Measurements from ENCODE around the gene SLC10A4. TPM values are rescaled to one million over a fixed set of nuclear protein-coding genes. Genes with fewer than 3 reads are reported as not detected.

Gene SLC10A4
- total and polyA plus RNA-seq, 5 donors from 2014 or later = not detected

GRCh38 chr4:48499551-48500066, 16.5 kb downstream of the SLC10A4 start:
- no peak overlapping the region for H3K27ac ChIP-seq (ENCODE audit: insufficient read depth, low read length, poor library complexity, severe bottlenecking)
- no peaks in the 10 kb centered on the region for H3K27me3 Mint-ChIP-seq
- peak overlapping the region in 1 of 3 donors; percentile 39 for H3K27ac Mint-ChIP-seq
- H3K4me1 ChIP-seq (ENCODE audit: control insufficient read depth, insufficient read depth, low read length, poor library complexity, severe bottlenecking) = no peaks in the 10 kb centered on the region
- no peaks in the 10 kb centered on the region for H3K9me3 Mint-ChIP-seq
- H3K4me3 Mint-ChIP-seq = peak overlapping the region in 1 of 4 donors; percentile 10
- H3K4me3 ChIP-seq (ENCODE audit: low read depth, low read length) = peak overlapping the region; percentile 22
- H3K27me3 ChIP-seq (ENCODE audit: control insufficient read depth, insufficient read depth, low read length) = no peaks in the 10 kb centered on the region
- H3K36me3 Mint-ChIP-seq = peaks cover 37% of the 10 kb centered on the region
- no peaks in the 10 kb centered on the region for H3K9me3 ChIP-seq (ENCODE audit: control insufficient read depth in 2 of 2, low read length in 2 of 2)
- H3K4me1 Mint-ChIP-seq = peaks cover 0 to 24% (median 11%) of the 10 kb centered on the region in 4 donors
- DNase-seq = peak in 1 of 3 donors; percentile 45
- ATAC-seq (ENCODE audit: low read depth in 2 of 2) = no peak
- H3K36me3 ChIP-seq (ENCODE audit: control insufficient read depth, insufficient read depth, low read length) = peaks cover 35% of the 10 kb centered on the region

- no peaks in the 10 kb centered on the region for H3K27me3 ChIP-seq (ENCODE audit: control insufficient read depth, insufficient read depth, low read length)
- Mint-ChIP-seq H3K27me3 (no peaks in the 10 kb centered on the region), H3K9me3 (no peaks in the 10 kb centered on the region), H3K4me3 (no peak overlapping the region), H3K4me1 (peaks cover 6 to 24% (median 13%) of the 10 kb centered on the region in 4 donors), H3K27ac (no peak overlapping the region), H3K36me3 (peaks cover 44% of the 10 kb centered on the region)
- H3K4me1 ChIP-seq (ENCODE audit: control insufficient read depth, insufficient read depth, low read length, poor library complexity, severe bottlenecking) = no peaks in the 10 kb centered on the region
- DNase-seq (no peak), ATAC-seq (ENCODE audit: low read depth in 2 of 2) (no peak)
- H3K36me3 ChIP-seq (ENCODE audit: control insufficient read depth, insufficient read depth, low read length) = peaks cover 59% of the 10 kb centered on the region
- H3K4me3 ChIP-seq (ENCODE audit: low read depth, low read length) = no peak overlapping the region
- no peak overlapping the region for H3K27ac ChIP-seq (ENCODE audit: insufficient read depth, low read length, poor library complexity, severe bottlenecking)
- no peaks in the 10 kb centered on the region for H3K9me3 ChIP-seq (ENCODE audit: control insufficient read depth in 2 of 2, low read length in 2 of 2)
Observed at GRCh38 chr4:48503233-48504025, 20.3 kb downstream of the SLC10A4 start.

DNA sequence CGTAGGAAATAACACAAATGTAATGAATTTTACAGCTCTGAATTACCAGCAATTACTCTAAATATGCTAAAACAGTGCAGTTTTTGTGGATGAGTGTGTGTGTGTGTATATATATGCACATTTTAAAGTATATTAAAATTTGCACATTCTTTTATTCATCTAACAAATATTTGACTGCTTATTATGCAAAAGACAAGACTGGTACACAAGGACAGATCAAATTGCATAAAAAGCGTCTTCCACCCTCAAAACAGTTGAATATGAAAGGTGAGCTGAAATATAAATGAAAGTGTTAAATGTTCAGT, 20.8 kb downstream of the SLC10A4 start:
- Mint-ChIP-seq H3K4me3 (no peak overlapping the region), H3K27me3 (no peaks in the 10 kb centered on the region), H3K9me3 (no peaks in the 10 kb centered on the region), H3K4me1 (peaks cover 6 to 22% (median 14%) of the 10 kb centered on the region in 4 donors), H3K27ac (no peak overlapping the region), H3K36me3 (peaks cover 45% of the 10 kb centered on the region)
- H3K4me3 ChIP-seq (ENCODE audit: low read depth, low read length) = no peak overlapping the region
- no peaks in the 10 kb centered on the region for H3K27me3 ChIP-seq (ENCODE audit: control insufficient read depth, insufficient read depth, low read length)
- H3K4me1 ChIP-seq (ENCODE audit: control insufficient read depth, insufficient read depth, low read length, poor library complexity, severe bottlenecking) = no peaks in the 10 kb centered on the region
- DNase-seq = no peak
- H3K36me3 ChIP-seq (ENCODE audit: control insufficient read depth, insufficient read depth, low read length) = peaks cover 59% of the 10 kb centered on the region
- no peak for ATAC-seq (ENCODE audit: low read depth in 2 of 2)
- H3K27ac ChIP-seq (ENCODE audit: insufficient read depth, low read length, poor library complexity, severe bottlenecking) = no peak overlapping the region
- H3K9me3 ChIP-seq (ENCODE audit: control insufficient read depth in 2 of 2, low read length in 2 of 2) = no peaks in the 10 kb centered on the region

DNA sequence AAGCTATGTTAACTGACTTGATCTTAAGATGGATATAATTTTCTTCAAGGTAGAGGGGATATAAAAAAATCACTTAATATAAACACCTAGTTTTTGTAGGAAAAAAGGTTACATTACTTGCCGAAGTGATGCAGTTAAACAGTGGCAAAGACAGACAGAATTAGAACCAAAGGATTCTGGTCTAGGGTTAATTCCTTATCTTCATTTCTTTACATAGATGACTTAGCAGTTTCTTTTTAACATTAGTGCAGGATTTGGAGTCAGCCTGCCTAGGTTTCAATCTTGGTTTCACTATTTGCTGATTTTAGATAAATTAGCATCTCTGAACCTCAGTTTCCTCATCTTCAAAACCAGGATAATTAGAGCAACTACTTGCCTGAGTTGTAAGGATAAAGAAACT, 21.2 kb downstream of the SLC10A4 start:
- peaks cover 59% of the 10 kb centered on the region for H3K36me3 ChIP-seq (ENCODE audit: control insufficient read depth, insufficient read depth, low read length)
- H3K4me1 ChIP-seq (ENCODE audit: control insufficient read depth, insufficient read depth, low read length, poor library complexity, severe bottlenecking) = no peaks in the 10 kb centered on the region
- H3K27ac Mint-ChIP-seq = no peak overlapping the region

DNA sequence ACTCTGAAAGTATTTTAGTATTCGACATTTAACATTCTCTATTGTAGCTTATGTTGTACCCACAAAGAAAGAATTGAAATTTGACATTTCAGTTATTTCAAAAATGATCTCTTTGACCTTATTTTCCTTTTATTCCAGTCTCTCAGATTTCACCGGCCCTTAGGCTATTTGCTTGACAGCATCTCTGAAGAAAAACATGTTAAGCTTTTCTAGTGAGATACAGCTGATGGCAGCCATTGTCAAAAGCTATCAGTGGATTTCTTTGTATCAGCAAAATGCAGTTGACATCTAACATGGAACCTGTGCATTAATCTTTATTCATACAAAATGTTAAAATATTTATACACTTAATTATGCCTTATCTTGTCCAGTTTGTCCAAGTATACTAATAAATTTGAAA, 23.6 kb downstream of the SLC10A4 start:
- Mint-ChIP-seq H3K4me1 (peaks cover 0 to 7% (median 5%) of the 10 kb centered on the region in 4 donors), H3K27ac (no peak overlapping the region)

More for the DNA sequence above, 21.2 kb downstream of the SLC10A4 start:
- no peaks in the 10 kb centered on the region for H3K9me3 Mint-ChIP-seq
- Histone ChIP-seq H3K4me3 (ENCODE audit: low read depth, low read length) (no peak overlapping the region), H3K27me3 (ENCODE audit: control insufficient read depth, insufficient read depth, low read length) (no peaks in the 10 kb centered on the region), H3K27ac (ENCODE audit: insufficient read depth, low read length, poor library complexity, severe bottlenecking) (no peak overlapping the region), H3K9me3 (ENCODE audit: control insufficient read depth in 2 of 2, low read length in 2 of 2) (no peaks in the 10 kb centered on the region)
- no peak for DNase-seq
- peaks cover 6 to 18% (median 13%) of the 10 kb centered on the region in 4 donors for H3K4me1 Mint-ChIP-seq
- no peak for ATAC-seq (ENCODE audit: low read depth in 2 of 2)
- peaks cover 44% of the 10 kb centered on the region for H3K36me3 Mint-ChIP-seq
- no peaks in the 10 kb centered on the region for H3K27me3 Mint-ChIP-seq
- H3K4me3 Mint-ChIP-seq = no peak overlapping the region

GRCh38 chr4:48509543-48509942, 26.4 kb downstream of the SLC10A4 start:
- no peaks in the 10 kb centered on the region for H3K27me3 ChIP-seq (ENCODE audit: control insufficient read depth, insufficient read depth, low read length)
- H3K4me1 Mint-ChIP-seq = peaks cover 0 to 7% (median 3%) of the 10 kb centered on the region in 4 donors
- H3K27ac Mint-ChIP-seq = no peak overlapping the region
- no peak overlapping the region for H3K4me3 ChIP-seq (ENCODE audit: low read depth, low read length)
- H3K4me3 Mint-ChIP-seq = no peak overlapping the region
- no peak for DNase-seq
- H3K27me3 Mint-ChIP-seq = no peaks in the 10 kb centered on the region
- no peaks in the 10 kb centered on the region for H3K9me3 Mint-ChIP-seq
- H3K9me3 ChIP-seq (ENCODE audit: control insufficient read depth in 2 of 2, low read length in 2 of 2) = no peaks in the 10 kb centered on the region
- H3K36me3 Mint-ChIP-seq = peaks cover 52% of the 10 kb centered on the region
- H3K36me3 ChIP-seq (ENCODE audit: control insufficient read depth, insufficient read depth, low read length) = peaks cover 89% of the 10 kb centered on the region
- ATAC-seq (ENCODE audit: low read depth in 2 of 2) = no peak
- H3K4me1 ChIP-seq (ENCODE audit: control insufficient read depth, insufficient read depth, low read length, poor library complexity, severe bottlenecking) = no peaks in the 10 kb centered on the region
- H3K27ac ChIP-seq (ENCODE audit: insufficient read depth, low read length, poor library complexity, severe bottlenecking) = no peak overlapping the region

More for the DNA sequence above, 23.6 kb downstream of the SLC10A4 start:
- Mint-ChIP-seq H3K36me3 (peaks cover 46% of the 10 kb centered on the region), H3K9me3 (no peaks in the 10 kb centered on the region), H3K4me3 (no peak overlapping the region), H3K27me3 (no peaks in the 10 kb centered on the region)
- ATAC-seq (ENCODE audit: low read depth in 2 of 2) (no peak), DNase-seq (no peak)
- no peaks in the 10 kb centered on the region for H3K9me3 ChIP-seq (ENCODE audit: control insufficient read depth in 2 of 2, low read length in 2 of 2)
- H3K4me3 ChIP-seq (ENCODE audit: low read depth, low read length) = no peak overlapping the region
- no peak overlapping the region for H3K27ac ChIP-seq (ENCODE audit: insufficient read depth, low read length, poor library complexity, severe bottlenecking)
- no peaks in the 10 kb centered on the region for H3K27me3 ChIP-seq (ENCODE audit: control insufficient read depth, insufficient read depth, low read length)
- no peaks in the 10 kb centered on the region for H3K4me1 ChIP-seq (ENCODE audit: control insufficient read depth, insufficient read depth, low read length, poor library complexity, severe bottlenecking)
- H3K36me3 ChIP-seq (ENCODE audit: control insufficient read depth, insufficient read depth, low read length) = peaks cover 69% of the 10 kb centered on the region

GRCh38 chr4:48518143-48518542, 35.0 kb downstream of the SLC10A4 start:
- Mint-ChIP-seq H3K36me3 (peaks cover 57% of the 10 kb centered on the region), H3K4me3 (no peak overlapping the region), H3K4me1 (peaks cover 0 to 4% (median 0%) of the 10 kb centered on the region in 4 donors), H3K27ac (peak overlapping the region in 1 of 3 donors; percentile 8), H3K9me3 (no peaks in the 10 kb centered on the region), H3K27me3 (no peaks in the 10 kb centered on the region)
- H3K4me1 ChIP-seq (ENCODE audit: control insufficient read depth, insufficient read depth, low read length, poor library complexity, severe bottlenecking) = no peaks in the 10 kb centered on the region
- ATAC-seq (ENCODE audit: low read depth in 2 of 2) (no peak), DNase-seq (no peak)
- no peaks in the 10 kb centered on the region for H3K27me3 ChIP-seq (ENCODE audit: control insufficient read depth, insufficient read depth, low read length)
- peaks cover 73% of the 10 kb centered on the region for H3K36me3 ChIP-seq (ENCODE audit: control insufficient read depth, insufficient read depth, low read length)
- no peak overlapping the region for H3K4me3 ChIP-seq (ENCODE audit: low read depth, low read length)
- no peak overlapping the region for H3K27ac ChIP-seq (ENCODE audit: insufficient read depth, low read length, poor library complexity, severe bottlenecking)
- H3K9me3 ChIP-seq (ENCODE audit: control insufficient read depth in 2 of 2, low read length in 2 of 2) = no peaks in the 10 kb centered on the region

DNA sequence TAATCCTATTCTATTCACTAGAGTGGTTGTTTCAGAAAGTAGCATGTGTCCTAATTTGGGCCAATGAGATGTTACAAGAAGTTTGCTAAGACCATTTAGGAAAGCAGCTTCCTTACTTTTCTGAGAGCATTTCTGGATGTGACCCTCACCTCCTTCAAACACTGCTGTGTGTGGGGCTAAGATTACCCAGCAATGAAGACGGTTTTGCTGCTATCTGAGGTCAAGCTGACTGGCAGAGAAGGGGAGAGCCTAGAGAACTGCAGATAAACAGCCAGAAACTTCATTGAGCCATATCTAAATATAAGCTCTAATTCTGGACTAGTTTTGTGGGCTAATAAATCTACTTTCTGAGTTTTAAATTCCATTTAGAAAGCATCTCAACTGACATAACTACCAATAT, 43.3 kb downstream of the SLC10A4 start:
- H3K9me3 Mint-ChIP-seq = no peaks in the 10 kb centered on the region
- no peak overlapping the region for H3K27ac Mint-ChIP-seq
- Histone ChIP-seq H3K4me3 (ENCODE audit: low read depth, low read length) (no peak overlapping the region), H3K9me3 (ENCODE audit: control insufficient read depth in 2 of 2, low read length in 2 of 2) (no peaks in the 10 kb centered on the region), H3K27ac (ENCODE audit: insufficient read depth, low read length, poor library complexity, severe bottlenecking) (no peak overlapping the region), H3K36me3 (ENCODE audit: control insufficient read depth, insufficient read depth, low read length) (peaks cover 92% of the 10 kb centered on the region), H3K27me3 (ENCODE audit: control insufficient read depth, insufficient read depth, low read length) (no peaks in the 10 kb centered on the region), H3K4me1 (ENCODE audit: control insufficient read depth, insufficient read depth, low read length, poor library complexity, severe bottlenecking) (no peaks in the 10 kb centered on the region)
- no peak overlapping the region for H3K4me3 Mint-ChIP-seq
- H3K36me3 Mint-ChIP-seq = peaks cover 67% of the 10 kb centered on the region
- H3K4me1 Mint-ChIP-seq = no peaks in the 10 kb centered on the region
- ATAC-seq (ENCODE audit: low read depth in 2 of 2) = no peak
- DNase-seq = no peak
- H3K27me3 Mint-ChIP-seq = no peaks in the 10 kb centered on the region
